H1 (cell line): Measurements from ENCODE around the gene DAB2IP. TPM values are rescaled to one million over a fixed set of nuclear protein-coding genes. Genes with fewer than 3 reads are reported as not detected.

Experiments used
- CHD2 ChIP-seq: IDR thresholded peaks from 2 replicates; pipeline ENCODE4 v1.6.1; 2012; ENCODE audit warnings: low read length, improper control_type of control experiment
- POU5F1 ChIP-seq: IDR thresholded peaks from 2 replicates; pipeline ENCODE4 v1.6.1; 2011; ENCODE audit warnings: low read depth, mild to moderate bottlenecking, low read length, moderate library complexity
- TEAD4 ChIP-seq: IDR thresholded peaks from 2 replicates; pipeline ENCODE4 v1.6.1; 2012; ENCODE audit warnings: low read depth, low read length, inconsistent platforms, mixed read lengths
- polyA plus RNA-seq, 7 experiments: library from polyadenylated mRNA; depleted of rRNA in 3 of 7; stranded (reverse) in 5 of 7; unstranded in 2 of 7; fragments of >200 nt in 5 of 7; fragments of 200-250 nt in 2 of 7; gene quantifications; 1 replicate in 5 of 7; 2 replicates in 1 of 7; 4 replicates in 1 of 7; pipeline versions ENCODE4 v1.2.1 to v1.2.3, GENCODE V29; 2011 to 2013; ENCODE audit warnings: missing spikeins in 2 of 7, mixed read lengths in 2 of 7
- total RNA-seq: library from RNA; stranded (reverse); fragmentation: NEBNext Ultra II Directional; extraction: Animal tissue kit (Norgen Biotek cat#: 25700); gene quantifications from 2 replicates; pipeline ENCODE4 v1.2.1, GENCODE V29; 2021

DAB2IP gene
- total and polyA plus RNA-seq, 2 of the 8 experiments (the other 6 are each of a cell fraction or from before 2014, with no cell fraction given): 19.7 to 39.5 TPM

- TF ChIP-seq POU5F1 (no peak), TEAD4 (no peak), CHD2 (no peak)
These were observed 16.0 kb upstream of the DAB2IP start (continued) for GRCh38 chr9:121635300-121635876.
